GM12878 (cell line): ENCODE measurements around the gene SLC31A2. TPM values are rescaled to one million over a fixed set of nuclear protein-coding genes. Genes with fewer than 3 reads are reported as not detected.

Source experiments
- ATAC-seq: fragments of 200-7000 bp; cut with Tn5 transposase; 3 replicates; pipeline ENCODE4 v1.9.1; 2020; ENCODE audit warnings: mild to moderate bottlenecking, moderate library complexity
- BruUV-seq: library from RNA; stranded (reverse); fragments of 400-500 nt; replicated peaks from 2 replicates; lab custom pipeline; 2021; lab: Mats Ljungman, UMichigan
- CTCF ChIA-PET: fragments of 300-600 bp; sonication (Branson Sonifier 250); formaldehyde crosslinking; extraction: SDS; loops from one replicate; lab custom pipeline; 2021; ENCODE audit warnings: inconsistent platforms; lab: Yijun Ruan, JAX
- POLR2A ChIA-PET: fragments of 350-600 bp; formaldehyde crosslinking; extraction: SDS; loops from one replicate; lab custom pipeline; 2021; ENCODE audit warnings: inconsistent platforms; lab: Charles Lee
- RAD21 ChIA-PET: fragments of 300-600 bp; sonication (Branson Sonifier 250); formaldehyde crosslinking; loops from one replicate; lab custom pipeline; 2023; ENCODE audit warnings: antibody characterized with exemption; ENCODE audit not compliant: unreplicated experiment; lab: Charles Lee
- SMC1A ChIA-PET: fragments of 300-600 bp; sonication (Branson Sonifier 250); formaldehyde crosslinking; loops from one replicate; lab custom pipeline; 2023; ENCODE audit not compliant: unreplicated experiment, uncharacterized antibody; lab: Charles Lee
- DNase-seq: peaks from one replicate; pipeline ENCODE4 v3.0.0-alpha.2; 2011; ENCODE audit warnings: low read depth, low spot score
- FAIRE-seq: peaks from 3 replicates; lab custom pipeline; 2011; peaks lifted over from hg19 to GRCh38; lab: Jason Lieb, UNC
- H2AFZ ChIP-seq: 2 replicates; pipeline ENCODE4 v1.6.0; 2011; ENCODE audit warnings: low read depth, low read length, control low read depth; ENCODE audit not compliant: control insufficient read depth
- H3K27ac ChIP-seq: 2 replicates; pipeline ENCODE4 v1.5.1; 2011; ENCODE audit warnings: control low read depth; ENCODE audit not compliant: control insufficient read depth, insufficient read depth
- H3K27me3 ChIP-seq, 2 experiments: replicated peaks in 1 of 2; 2 replicates each; pipeline versions ENCODE4 v1.6.0 to v1.6.1; 2011; ENCODE audit warnings: low read length in 1 of 2; ENCODE audit not compliant: control insufficient read depth in 2 of 2, insufficient read depth in 2 of 2
- H3K36me3 ChIP-seq, 2 experiments: 2 replicates each; pipeline ENCODE4 v1.5.1; 2011; ENCODE audit warnings: low read length in 1 of 2; ENCODE audit not compliant: control insufficient read depth in 2 of 2, insufficient read depth in 2 of 2
- H3K4me1 ChIP-seq: 2 replicates; pipeline ENCODE4 v1.6.1; 2011; ENCODE audit warnings: mild to moderate bottlenecking, low read length, moderate library complexity, mixed read lengths; ENCODE audit not compliant: control insufficient read depth, insufficient read depth
- H3K4me2 ChIP-seq: 2 replicates; pipeline ENCODE4 v1.6.0; 2011; ENCODE audit warnings: control low read depth; ENCODE audit not compliant: control insufficient read depth, insufficient read depth
- H3K4me3 ChIP-seq: fragments of 200-600 bp; sonication (generic); 2 replicates; pipeline ENCODE4 v1.5.1; 2016
- H3K79me2 ChIP-seq: 2 replicates; pipeline ENCODE4 v1.6.0; 2011; ENCODE audit warnings: low read length; ENCODE audit not compliant: control insufficient read depth, insufficient read depth
- H3K9ac ChIP-seq: 2 replicates; pipeline ENCODE4 v1.8.0; 2011; ENCODE audit warnings: low read length, control low read depth, mixed read lengths; ENCODE audit not compliant: control insufficient read depth, insufficient read depth
- H3K9me3 ChIP-seq: replicated peaks from 3 replicates; pipeline ENCODE4 v1.5.1; 2011; ENCODE audit warnings: mild to moderate bottlenecking, low read length; ENCODE audit not compliant: control insufficient read depth, insufficient read depth
- H4K20me1 ChIP-seq: 2 replicates; pipeline ENCODE4 v1.6.0; 2011; ENCODE audit not compliant: control insufficient read depth, insufficient read depth
- FOXK2 ChIP-seq: fragments of 450-650 bp; IDR thresholded peaks from 2 replicates; pipeline ENCODE4 v1.6.1; 2017; ENCODE audit warnings: mild to moderate bottlenecking, moderate library complexity
- KDM1A ChIP-seq: fragments of 200-600 bp; sonication (generic); IDR thresholded peaks from 2 replicates; pipeline ENCODE4 v1.6.1; 2016; ENCODE audit warnings: borderline replicate concordance
- KLF5 ChIP-seq: fragments of 450-650 bp; IDR thresholded peaks from 2 replicates; pipeline ENCODE4 v1.6.1; 2014; ENCODE audit warnings: mild to moderate bottlenecking; ENCODE audit not compliant: partially characterized antibody
- MTA3 ChIP-seq: IDR thresholded peaks from 2 replicates; pipeline ENCODE4 v1.6.1; 2012; ENCODE audit warnings: low read length, inconsistent platforms, borderline replicate concordance
- SMAD1 ChIP-seq: fragments of 450-650 bp; IDR thresholded peaks from 2 replicates; pipeline ENCODE4 v1.6.1; 2018; ENCODE audit warnings: mild to moderate bottlenecking, low read depth; ENCODE audit not compliant: partially characterized antibody
- ZBTB11 ChIP-seq: fragments of 450-650 bp; formaldehyde crosslinking; IDR thresholded peaks from 2 replicates; pipeline ENCODE4 v1.5.0; 2022; ENCODE audit warnings: mild to moderate bottlenecking, missing genetic modification characterization
- WGBS: methylation state at CpG from one replicate; pipeline ENCODE4 v1.1.6; 2016; ENCODE audit warnings: low lambda C conversion rate; ENCODE audit not compliant: insufficient replicate concordance, insufficient coverage; ENCODE audit errors: missing lambda C conversion rate; 5-methylcytosine and 5-hydroxymethylcytosine counted together
- in situ Hi-C: fragments of 300-500 bp; cut with MboI; formaldehyde crosslinking; loops from 9 replicates; pipeline ENCODE4 v1.14.3; 2018; ENCODE audit warnings: mixed read lengths
- intact Hi-C: fragments of 100-400 bp; cut with micrococcal nuclease; formaldehyde crosslinking; loops from one replicate; pipeline ENCODE4 v1.14.2; 2022; ENCODE audit not compliant: unreplicated experiment
- polyA plus RNA-seq, 11 experiments: library from polyadenylated mRNA; depleted of rRNA in 4 of 11; unstranded in 6 of 11; stranded (reverse) in 5 of 11; fragments of >200 nt; fragmentation: Nextera tagmentation in 4 of 11; fragmentation: Illumina TruSeq in 1 of 11; extraction: Ambion mirVana in 4 of 11; extraction: Trizol in 1 of 11; gene quantifications; 1 replicate in 1 of 11; 2 replicates in 10 of 11; pipeline versions ENCODE4 v1.2.1 to v1.2.3, GENCODE V29; 2011 to 2016; ENCODE audit warnings: inconsistent platforms in 2 of 11, missing spikeins in 2 of 11, low read depth in 1 of 11
- total RNA-seq, 4 experiments: library from RNA; depleted of rRNA in 3 of 4; stranded (reverse); fragments of >200 nt in 3 of 4; fragmentation: Illumina TruSeq in 1 of 4; extraction: Trizol in 1 of 4; gene quantifications; 2 replicates each; pipeline versions ENCODE4 v1.2.1 to v1.2.3, GENCODE V29; 2013 to 2021
- TF ChIP-seq, protein P1 (sequence below): fragments of 450-650 bp; IDR thresholded peaks from 2 replicates; pipeline ENCODE4 v1.6.1; 2018; ENCODE audit warnings: borderline replicate concordance, mild to moderate bottlenecking; ENCODE audit not compliant: partially characterized antibody
- TF ChIP-seq, protein P2 (sequence below): IDR thresholded peaks from 2 replicates; pipeline ENCODE4 v1.6.1; 2012; ENCODE audit warnings: low read length, inconsistent platforms
- TF ChIP-seq, protein P3 (sequence below): fragments of 450-650 bp; IDR thresholded peaks from 2 replicates; pipeline ENCODE4 v1.6.1; 2016; ENCODE audit warnings: mild to moderate bottlenecking

SLC31A2 gene
- total and polyA plus RNA-seq, 10 of the 15 experiments (the other 5 are each of a cell fraction or from before 2014, with no cell fraction given), result 0.09 to 1.9 (median 0.93) TPM

DNA sequence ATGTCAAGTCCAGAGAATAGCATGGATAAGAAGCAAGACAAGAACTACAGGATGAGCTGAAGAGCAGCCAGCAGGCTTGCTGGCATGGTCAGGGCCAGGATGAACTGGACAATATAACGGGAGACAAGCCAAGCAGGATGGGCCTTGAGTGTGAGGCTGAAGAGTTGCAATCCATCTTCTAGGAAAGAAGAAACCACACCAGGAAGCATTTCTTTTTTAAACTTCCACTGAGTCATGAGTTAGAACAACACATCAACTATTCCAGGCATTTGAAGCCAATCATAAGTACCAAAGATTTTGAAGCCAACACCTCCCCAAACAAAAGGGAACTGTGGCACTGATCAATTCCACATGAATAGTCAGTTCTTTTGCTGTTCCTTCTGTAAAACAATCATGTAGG is 27.3 kb downstream of the SLC31A2 start (continued):
- TF ChIP-seq, protein P1, sequence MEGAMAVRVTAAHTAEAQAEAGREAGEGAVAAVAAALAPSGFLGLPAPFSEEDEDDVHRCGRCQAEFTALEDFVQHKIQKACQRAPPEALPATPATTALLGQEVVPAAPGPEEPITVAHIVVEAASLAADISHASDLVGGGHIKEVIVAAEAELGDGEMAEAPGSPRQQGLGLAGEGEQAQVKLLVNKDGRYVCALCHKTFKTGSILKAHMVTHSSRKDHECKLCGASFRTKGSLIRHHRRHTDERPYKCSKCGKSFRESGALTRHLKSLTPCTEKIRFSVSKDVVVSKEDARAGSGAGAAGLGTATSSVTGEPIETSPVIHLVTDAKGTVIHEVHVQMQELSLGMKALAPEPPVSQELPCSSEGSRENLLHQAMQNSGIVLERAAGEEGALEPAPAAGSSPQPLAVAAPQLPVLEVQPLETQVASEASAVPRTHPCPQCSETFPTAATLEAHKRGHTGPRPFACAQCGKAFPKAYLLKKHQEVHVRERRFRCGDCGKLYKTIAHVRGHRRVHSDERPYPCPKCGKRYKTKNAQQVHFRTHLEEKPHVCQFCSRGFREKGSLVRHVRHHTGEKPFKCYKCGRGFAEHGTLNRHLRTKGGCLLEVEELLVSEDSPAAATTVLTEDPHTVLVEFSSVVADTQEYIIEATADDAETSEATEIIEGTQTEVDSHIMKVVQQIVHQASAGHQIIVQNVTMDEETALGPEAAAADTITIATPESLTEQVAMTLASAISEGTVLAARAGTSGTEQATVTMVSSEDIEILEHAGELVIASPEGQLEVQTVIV, result no peak

DNA sequence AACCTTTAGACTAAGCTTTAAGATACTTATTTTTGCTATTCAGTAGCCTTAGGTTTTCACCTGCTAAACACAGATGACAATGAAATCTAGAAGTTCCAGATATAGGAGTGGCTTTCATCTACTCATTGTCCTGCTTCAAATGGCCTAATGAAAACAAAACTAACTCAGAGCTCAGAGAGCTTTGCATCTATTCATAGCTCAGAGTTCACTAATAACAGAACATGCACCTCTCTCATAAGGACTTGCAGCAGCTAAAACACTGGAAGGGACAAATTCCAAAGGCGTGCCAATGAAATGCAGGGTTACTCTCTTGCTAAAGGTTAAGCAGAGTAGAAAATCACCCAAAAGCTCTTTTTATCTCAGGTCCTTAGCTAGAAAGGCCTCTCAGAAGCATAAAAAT is 29.0 kb downstream of the SLC31A2 start:
- POLR2A ChIA-PET, result no interaction called here

More for the DNA sequence above, 29.0 kb downstream of the SLC31A2 start:
- H3K79me2 ChIP-seq, result no peaks in the 10 kb centered on the region
- H4K20me1 ChIP-seq, result no peaks in the 10 kb centered on the region
- no peaks in the 10 kb centered on the region for H3K4me1 ChIP-seq
- H2AFZ ChIP-seq, result no peak overlapping the region
- intact Hi-C loops (no loop called here), in situ Hi-C loops (no loop called here)
- no peaks in the 10 kb centered on the region for H3K27me3 ChIP-seq
- TF ChIP-seq MTA3 (no peak), ZBTB11 (CRISPR knock-in tag) (no peak), KLF5 (no peak), FOXK2 (no peak), SMAD1 (no peak), KDM1A (no peak)
- TF ChIP-seq, protein P2, sequence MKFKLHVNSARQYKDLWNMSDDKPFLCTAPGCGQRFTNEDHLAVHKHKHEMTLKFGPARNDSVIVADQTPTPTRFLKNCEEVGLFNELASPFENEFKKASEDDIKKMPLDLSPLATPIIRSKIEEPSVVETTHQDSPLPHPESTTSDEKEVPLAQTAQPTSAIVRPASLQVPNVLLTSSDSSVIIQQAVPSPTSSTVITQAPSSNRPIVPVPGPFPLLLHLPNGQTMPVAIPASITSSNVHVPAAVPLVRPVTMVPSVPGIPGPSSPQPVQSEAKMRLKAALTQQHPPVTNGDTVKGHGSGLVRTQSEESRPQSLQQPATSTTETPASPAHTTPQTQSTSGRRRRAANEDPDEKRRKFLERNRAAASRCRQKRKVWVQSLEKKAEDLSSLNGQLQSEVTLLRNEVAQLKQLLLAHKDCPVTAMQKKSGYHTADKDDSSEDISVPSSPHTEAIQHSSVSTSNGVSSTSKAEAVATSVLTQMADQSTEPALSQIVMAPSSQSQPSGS, result no peak
- TF ChIP-seq, protein P3, sequence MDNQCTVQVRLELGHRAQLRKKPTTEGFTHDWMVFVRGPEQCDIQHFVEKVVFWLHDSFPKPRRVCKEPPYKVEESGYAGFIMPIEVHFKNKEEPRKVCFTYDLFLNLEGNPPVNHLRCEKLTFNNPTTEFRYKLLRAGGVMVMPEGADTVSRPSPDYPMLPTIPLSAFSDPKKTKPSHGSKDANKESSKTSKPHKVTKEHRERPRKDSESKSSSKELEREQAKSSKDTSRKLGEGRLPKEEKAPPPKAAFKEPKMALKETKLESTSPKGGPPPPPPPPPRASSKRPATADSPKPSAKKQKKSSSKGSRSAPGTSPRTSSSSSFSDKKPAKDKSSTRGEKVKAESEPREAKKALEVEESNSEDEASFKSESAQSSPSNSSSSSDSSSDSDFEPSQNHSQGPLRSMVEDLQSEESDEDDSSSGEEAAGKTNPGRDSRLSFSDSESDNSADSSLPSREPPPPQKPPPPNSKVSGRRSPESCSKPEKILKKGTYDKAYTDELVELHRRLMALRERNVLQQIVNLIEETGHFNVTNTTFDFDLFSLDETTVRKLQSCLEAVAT, result no peak
- BruUV-seq, result no TSS peak
- H3K9ac ChIP-seq, result no peak overlapping the region
- ChIA-PET CTCF (interaction anchor here (1.2 to 1.3 kb wide), 3 partner anchors 10 to 95 kb away, joined by 3 to 4 read pairs (median 4); no protein-coding TSS in a partner anchor), RAD21 (interaction anchor here (0.8 to 1.3 kb wide), 2 partner anchors 29 to 93 kb away, joined by 4 to 7 read pairs; partner anchors contain the start of gene SLC31A2), SMC1A (interaction anchor here (0.9 to 1.4 kb wide), 2 partner anchors 24 to 95 kb away, joined by 3 to 4 read pairs; no protein-coding TSS in a partner anchor)
- H3K36me3 ChIP-seq, result peaks cover 10 to 56% of the 10 kb centered on the region in 2 experiments
- 43% methylated on average over 1 of the region's 1 CpG for WGBS
- ATAC-seq (no peak), FAIRE-seq (no peak), DNase-seq (no peak)
- H3K4me3 ChIP-seq, result no peak overlapping the region
- no peak overlapping the region for H3K4me2 ChIP-seq
- no peak overlapping the region for H3K27ac ChIP-seq
- no peaks in the 10 kb centered on the region for H3K9me3 ChIP-seq
